WTC11 (cell line): ENCODE data around the gene MAML3. TPM values are rescaled to one million over a fixed set of nuclear protein-coding genes. Genes with fewer than 3 reads are reported as not detected.

ENCODE experiments used
- ATAC-seq: fragments of 200-7000 bp; cut with Tn5 transposase; 2 replicates; pipeline ENCODE4 v1.10.0; 2021; ENCODE audit warnings: mild to moderate bottlenecking, moderate library complexity
- CTCF ChIA-PET: fragments of 300-600 bp; sonication (Branson Sonifier 250); formaldehyde crosslinking; loops from one replicate; lab custom pipeline; 2021; ENCODE audit warnings: antibody characterized with exemption; lab: Charles Lee
- POLR2A ChIA-PET: fragments of 350-600 bp; sonication (Branson Sonifier 250); formaldehyde crosslinking; loops from one replicate; lab custom pipeline; 2021; ENCODE audit warnings: antibody characterized with exemption; lab: Charles Lee
- DNase-seq: peaks from one replicate; pipeline ENCODE4 v3.0.0; 2021; ENCODE audit warnings: low spot score
- H3K27ac Mint-ChIP-seq: 2 replicates; pipeline ENCODE4 v1.8.0; 2021; ENCODE audit warnings: mixed read lengths
- H3K27me3 Mint-ChIP-seq: 2 replicates; pipeline ENCODE4 v1.8.0; 2021; ENCODE audit warnings: low read depth, mild to moderate bottlenecking, moderate library complexity, mixed read lengths
- H3K36me3 Mint-ChIP-seq: 2 replicates; pipeline ENCODE4 v1.8.0; 2021; ENCODE audit warnings: mixed read lengths
- H3K4me1 Mint-ChIP-seq: 2 replicates; pipeline ENCODE4 v1.8.0; 2022; ENCODE audit warnings: mixed read lengths
- H3K4me3 Mint-ChIP-seq: 2 replicates; pipeline ENCODE4 v1.8.0; 2021; ENCODE audit warnings: mild to moderate bottlenecking, moderate library complexity, mixed read lengths
- H3K9me3 Mint-ChIP-seq: 2 replicates; pipeline ENCODE4 v1.8.0; 2021; ENCODE audit warnings: mixed read lengths
- ARID4B ChIP-seq: sonication (generic); formaldehyde crosslinking; IDR thresholded peaks from 2 replicates; pipeline ENCODE4 v1.8.0; 2023; ENCODE audit warnings: missing genetic modification reagents, mild to moderate bottlenecking, borderline replicate concordance
- IRF2 ChIP-seq: sonication (generic); formaldehyde crosslinking; IDR thresholded peaks from 2 replicates; pipeline ENCODE4 v1.8.0; 2022; ENCODE audit warnings: low read depth, missing genetic modification reagents, borderline replicate concordance
- NR1H2 ChIP-seq: sonication (generic); formaldehyde crosslinking; IDR thresholded peaks from 2 replicates; pipeline ENCODE4 v1.9.0; 2021; ENCODE audit warnings: mild to moderate bottlenecking, moderate library complexity, missing genetic modification reagents
- NR2C2 ChIP-seq: sonication (generic); formaldehyde crosslinking; IDR thresholded peaks from 2 replicates; pipeline ENCODE4 v1.8.0; 2022; ENCODE audit warnings: mild to moderate bottlenecking, missing genetic modification reagents
- NR3C1 ChIP-seq: sonication (generic); formaldehyde crosslinking; conservative IDR thresholded peaks from 2 replicates; pipeline ENCODE4 v1.8.1; 2023; ENCODE audit warnings: low read depth, mild to moderate bottlenecking, missing genetic modification reagents
- RELA ChIP-seq: sonication (generic); formaldehyde crosslinking; IDR thresholded peaks from 2 replicates; pipeline ENCODE4 v1.8.1; 2022; ENCODE audit warnings: missing genetic modification reagents, mild to moderate bottlenecking, borderline replicate concordance
- RORB ChIP-seq: fragments of 250-450 bp; sonication (Bioruptor Pico); IDR thresholded peaks from 2 replicates; pipeline ENCODE4 v1.9.0; 2021; ENCODE audit warnings: mild to moderate bottlenecking
- SP1 ChIP-seq: sonication (generic); formaldehyde crosslinking; conservative IDR thresholded peaks from 2 replicates; pipeline ENCODE4 v1.8.1; 2022; ENCODE audit warnings: missing genetic modification reagents
- ZNF671 ChIP-seq: fragments of 250-450 bp; sonication (Bioruptor Pico); IDR thresholded peaks from 2 replicates; pipeline ENCODE4 v1.8.0; 2021; ENCODE audit warnings: mild to moderate bottlenecking
- total RNA-seq: library from RNA; stranded (reverse); gene quantifications from 3 replicates; pipeline ENCODE4 v1.2.3, GENCODE V29; 2021
- TF ChIP-seq, protein P1 (sequence below): sonication (generic); formaldehyde crosslinking; IDR thresholded peaks from 2 replicates; pipeline ENCODE4 v1.8.0; 2022; ENCODE audit warnings: mild to moderate bottlenecking, missing genetic modification reagents
- TF ChIP-seq, protein P2 (sequence below): sonication (generic); formaldehyde crosslinking; IDR thresholded peaks from 2 replicates; pipeline ENCODE4 v1.8.1; 2022; ENCODE audit warnings: missing genetic modification reagents, borderline replicate concordance
- TF ChIP-seq, protein P3 (sequence below): sonication (generic); formaldehyde crosslinking; conservative IDR thresholded peaks from 2 replicates; pipeline ENCODE4 v1.8.1; 2022; ENCODE audit warnings: mild to moderate bottlenecking, missing genetic modification reagents
- TF ChIP-seq, protein P4 (sequence below): sonication (generic); formaldehyde crosslinking; IDR thresholded peaks from 2 replicates; pipeline ENCODE4 v1.8.1; 2022; ENCODE audit warnings: mild to moderate bottlenecking, moderate library complexity, missing genetic modification reagents
- TF ChIP-seq, protein P5 (sequence below): sonication (generic); formaldehyde crosslinking; IDR thresholded peaks from 2 replicates; pipeline ENCODE4 v1.8.0; 2022; ENCODE audit warnings: mild to moderate bottlenecking, missing genetic modification reagents
- TF ChIP-seq, protein P6 (sequence below): sonication (generic); formaldehyde crosslinking; IDR thresholded peaks from 2 replicates; pipeline ENCODE4 v1.8.0; 2022; ENCODE audit warnings: missing genetic modification reagents

The MAML3 gene
- total RNA-seq, 1 experiment from 2014 or later, result 7.4 TPM

DNA sequence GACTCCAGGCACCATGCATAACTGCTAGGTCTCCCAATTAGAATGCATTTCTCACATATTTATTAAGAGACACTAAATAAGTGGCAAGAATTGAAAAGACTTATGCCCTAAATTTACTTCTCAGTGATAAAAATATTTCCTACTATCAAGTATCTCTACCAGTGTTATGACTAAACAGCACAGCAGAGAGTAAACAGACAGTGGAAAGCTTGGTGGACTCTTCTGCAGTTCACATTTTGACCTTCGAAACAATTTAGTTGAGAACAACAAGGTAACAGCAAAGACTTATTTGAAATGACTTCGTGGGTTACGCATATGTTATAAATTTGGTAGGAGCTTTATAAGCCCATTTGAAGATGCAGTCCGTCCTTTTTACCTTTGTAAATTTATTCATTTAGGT, 16.3 kb upstream of the MAML3 start (continued):
- no peak for TF ChIP-seq ARID4B
- TF ChIP-seq ZNF671 (CRISPR knock-in tag), result no peak
- no peak for TF ChIP-seq NR2C2 (CRISPR knock-in tag)
- no peak for TF ChIP-seq IRF2 (CRISPR knock-in tag)

DNA sequence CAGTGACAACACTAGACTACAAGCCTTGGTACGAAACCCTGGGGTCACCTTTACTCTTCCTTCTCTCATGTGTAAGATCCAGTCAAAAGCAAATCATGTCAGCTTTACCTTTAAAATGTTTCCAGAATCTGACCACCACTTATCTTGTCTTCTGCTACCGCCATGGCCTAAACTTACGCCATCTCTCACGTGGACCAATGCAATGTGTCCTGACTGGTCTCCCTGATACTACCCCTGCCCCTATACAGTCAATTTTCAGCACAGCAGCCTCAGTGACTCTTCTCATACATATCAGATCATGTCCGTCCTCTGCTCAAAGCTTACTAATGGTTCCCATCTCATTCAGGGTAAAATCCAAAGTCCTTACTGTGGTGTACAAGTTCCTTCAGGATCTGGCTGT, 15.0 kb upstream of the MAML3 start:
- DNase-seq (no peak), ATAC-seq (no peak)
- CTCF ChIA-PET, result no interaction called here
- POLR2A ChIA-PET, result interaction anchor here (0.6 kb wide), 1 partner anchor 324 kb away, joined by 3 read pairs; no protein-coding TSS in a partner anchor
- Mint-ChIP-seq H3K27me3 (no peaks in the 10 kb centered on the region), H3K4me1 (0 out of 2 replicates have a peak, but pooled peaks cover 4% of the 10 kb centered on the region), H3K27ac (no peak overlapping the region), H3K9me3 (no peaks in the 10 kb centered on the region), H3K4me3 (no peak overlapping the region)
- TF ChIP-seq, protein P1, sequence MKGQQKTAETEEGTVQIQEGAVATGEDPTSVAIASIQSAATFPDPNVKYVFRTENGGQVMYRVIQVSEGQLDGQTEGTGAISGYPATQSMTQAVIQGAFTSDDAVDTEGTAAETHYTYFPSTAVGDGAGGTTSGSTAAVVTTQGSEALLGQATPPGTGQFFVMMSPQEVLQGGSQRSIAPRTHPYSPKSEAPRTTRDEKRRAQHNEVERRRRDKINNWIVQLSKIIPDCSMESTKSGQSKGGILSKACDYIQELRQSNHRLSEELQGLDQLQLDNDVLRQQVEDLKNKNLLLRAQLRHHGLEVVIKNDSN (CRISPR knock-in tag), result no peak
- TF ChIP-seq, protein P2, sequence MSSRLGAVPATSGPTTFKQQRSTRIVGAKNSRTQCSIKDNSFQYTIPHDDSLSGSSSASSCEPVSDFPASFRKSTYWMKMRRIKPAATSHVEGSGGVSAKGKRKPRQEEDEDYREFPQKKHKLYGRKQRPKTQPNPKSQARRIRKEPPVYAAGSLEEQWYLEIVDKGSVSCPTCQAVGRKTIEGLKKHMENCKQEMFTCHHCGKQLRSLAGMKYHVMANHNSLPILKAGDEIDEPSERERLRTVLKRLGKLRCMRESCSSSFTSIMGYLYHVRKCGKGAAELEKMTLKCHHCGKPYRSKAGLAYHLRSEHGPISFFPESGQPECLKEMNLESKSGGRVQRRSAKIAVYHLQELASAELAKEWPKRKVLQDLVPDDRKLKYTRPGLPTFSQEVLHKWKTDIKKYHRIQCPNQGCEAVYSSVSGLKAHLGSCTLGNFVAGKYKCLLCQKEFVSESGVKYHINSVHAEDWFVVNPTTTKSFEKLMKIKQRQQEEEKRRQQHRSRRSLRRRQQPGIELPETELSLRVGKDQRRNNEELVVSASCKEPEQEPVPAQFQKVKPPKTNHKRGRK, result no peak
- TF ChIP-seq SP1 (CRISPR knock-in tag) (no peak), RELA (CRISPR knock-in tag) (no peak), NR1H2 (CRISPR knock-in tag) (no peak), NR3C1 (CRISPR knock-in tag) (no peak), RORB (CRISPR knock-in tag) (no peak)
- TF ChIP-seq, protein P3, sequence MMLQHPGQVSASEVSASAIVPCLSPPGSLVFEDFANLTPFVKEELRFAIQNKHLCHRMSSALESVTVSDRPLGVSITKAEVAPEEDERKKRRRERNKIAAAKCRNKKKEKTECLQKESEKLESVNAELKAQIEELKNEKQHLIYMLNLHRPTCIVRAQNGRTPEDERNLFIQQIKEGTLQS, result no peak
- TF ChIP-seq, protein P4, sequence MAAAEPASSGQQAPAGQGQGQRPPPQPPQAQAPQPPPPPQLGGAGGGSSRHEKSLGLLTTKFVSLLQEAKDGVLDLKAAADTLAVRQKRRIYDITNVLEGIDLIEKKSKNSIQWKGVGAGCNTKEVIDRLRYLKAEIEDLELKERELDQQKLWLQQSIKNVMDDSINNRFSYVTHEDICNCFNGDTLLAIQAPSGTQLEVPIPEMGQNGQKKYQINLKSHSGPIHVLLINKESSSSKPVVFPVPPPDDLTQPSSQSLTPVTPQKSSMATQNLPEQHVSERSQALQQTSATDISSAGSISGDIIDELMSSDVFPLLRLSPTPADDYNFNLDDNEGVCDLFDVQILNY (CRISPR knock-in tag), result no peak
- TF ChIP-seq, protein P5, sequence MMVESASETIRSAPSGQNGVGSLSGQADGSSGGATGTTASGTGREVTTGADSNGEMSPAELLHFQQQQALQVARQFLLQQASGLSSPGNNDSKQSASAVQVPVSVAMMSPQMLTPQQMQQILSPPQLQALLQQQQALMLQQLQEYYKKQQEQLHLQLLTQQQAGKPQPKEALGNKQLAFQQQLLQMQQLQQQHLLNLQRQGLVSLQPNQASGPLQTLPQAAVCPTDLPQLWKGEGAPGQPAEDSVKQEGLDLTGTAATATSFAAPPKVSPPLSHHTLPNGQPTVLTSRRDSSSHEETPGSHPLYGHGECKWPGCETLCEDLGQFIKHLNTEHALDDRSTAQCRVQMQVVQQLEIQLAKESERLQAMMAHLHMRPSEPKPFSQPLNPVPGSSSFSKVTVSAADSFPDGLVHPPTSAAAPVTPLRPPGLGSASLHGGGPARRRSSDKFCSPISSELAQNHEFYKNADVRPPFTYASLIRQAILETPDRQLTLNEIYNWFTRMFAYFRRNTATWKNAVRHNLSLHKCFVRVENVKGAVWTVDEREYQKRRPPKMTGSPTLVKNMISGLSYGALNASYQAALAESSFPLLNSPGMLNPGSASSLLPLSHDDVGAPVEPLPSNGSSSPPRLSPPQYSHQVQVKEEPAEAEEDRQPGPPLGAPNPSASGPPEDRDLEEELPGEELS (CRISPR knock-in tag), result no peak
- TF ChIP-seq, protein P6, sequence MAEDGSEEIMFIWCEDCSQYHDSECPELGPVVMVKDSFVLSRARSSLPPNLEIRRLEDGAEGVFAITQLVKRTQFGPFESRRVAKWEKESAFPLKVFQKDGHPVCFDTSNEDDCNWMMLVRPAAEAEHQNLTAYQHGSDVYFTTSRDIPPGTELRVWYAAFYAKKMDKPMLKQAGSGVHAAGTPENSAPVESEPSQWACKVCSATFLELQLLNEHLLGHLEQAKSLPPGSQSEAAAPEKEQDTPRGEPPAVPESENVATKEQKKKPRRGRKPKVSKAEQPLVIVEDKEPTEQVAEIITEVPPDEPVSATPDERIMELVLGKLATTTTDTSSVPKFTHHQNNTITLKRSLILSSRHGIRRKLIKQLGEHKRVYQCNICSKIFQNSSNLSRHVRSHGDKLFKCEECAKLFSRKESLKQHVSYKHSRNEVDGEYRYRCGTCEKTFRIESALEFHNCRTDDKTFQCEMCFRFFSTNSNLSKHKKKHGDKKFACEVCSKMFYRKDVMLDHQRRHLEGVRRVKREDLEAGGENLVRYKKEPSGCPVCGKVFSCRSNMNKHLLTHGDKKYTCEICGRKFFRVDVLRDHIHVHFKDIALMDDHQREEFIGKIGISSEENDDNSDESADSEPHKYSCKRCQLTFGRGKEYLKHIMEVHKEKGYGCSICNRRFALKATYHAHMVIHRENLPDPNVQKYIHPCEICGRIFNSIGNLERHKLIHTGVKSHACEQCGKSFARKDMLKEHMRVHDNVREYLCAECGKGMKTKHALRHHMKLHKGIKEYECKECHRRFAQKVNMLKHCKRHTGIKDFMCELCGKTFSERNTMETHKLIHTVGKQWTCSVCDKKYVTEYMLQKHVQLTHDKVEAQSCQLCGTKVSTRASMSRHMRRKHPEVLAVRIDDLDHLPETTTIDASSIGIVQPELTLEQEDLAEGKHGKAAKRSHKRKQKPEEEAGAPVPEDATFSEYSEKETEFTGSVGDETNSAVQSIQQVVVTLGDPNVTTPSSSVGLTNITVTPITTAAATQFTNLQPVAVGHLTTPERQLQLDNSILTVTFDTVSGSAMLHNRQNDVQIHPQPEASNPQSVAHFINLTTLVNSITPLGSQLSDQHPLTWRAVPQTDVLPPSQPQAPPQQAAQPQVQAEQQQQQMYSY, result no peak
- TF ChIP-seq, all 79 proteins: peak for 0
- no peaks in the 10 kb centered on the region for H3K36me3 Mint-ChIP-seq
